Thyroid gland (tissue), 4 donors: Measurements from ENCODE around the gene GOT2.

ENCODE experiments used
- CTCF ChIP-seq, 6 experiments: fragments of 200-600 bp in 3 of 6; fragments of 450-650 bp in 3 of 6; sonication (generic) in 3 of 6; IDR thresholded peaks; one replicate each; pipeline ENCODE4 v1.5.1; 2016 to 2019; ENCODE audit warnings: antibody characterized with exemption in 6 of 6, mild to moderate bottlenecking in 2 of 6, inconsistent platforms in 1 of 6, moderate library complexity in 1 of 6
- POLR2A ChIP-seq, 2 donors: fragments of 450-650 bp; IDR thresholded peaks; one replicate each; pipeline ENCODE4 v1.6.1; 2017; ENCODE audit warnings: antibody characterized with exemption in 2 of 2, mild to moderate bottlenecking in 2 of 2, moderate library complexity in 1 of 2

GRCh38 chr16:58695368-58695767, 38.7 kb downstream of the GOT2 start:
- TF ChIP-seq CTCF (IDR thresholded peaks at IDR 0.05): no peak
- TF ChIP-seq POLR2A (IDR thresholded peaks at IDR 0.05): no peak
